Uterus (tissue), 2 donors: ENCODE results near the gene TADA1.

Experiments used
- CTCF ChIP-seq, 4 experiments: fragments of 200-600 bp in 2 of 4; fragments of 450-650 bp in 2 of 4; sonication (generic) in 2 of 4; IDR thresholded peaks; one replicate each; pipeline ENCODE4 v1.5.1; 2016 to 2019; ENCODE audit warnings: antibody characterized with exemption in 4 of 4, mild to moderate bottlenecking in 2 of 4, moderate library complexity in 1 of 4
- POLR2A ChIP-seq, 2 donors: fragments of 450-650 bp; IDR thresholded peaks; one replicate each; pipeline ENCODE4 v1.6.1; 2016; ENCODE audit warnings: antibody characterized with exemption in 2 of 2, mild to moderate bottlenecking in 1 of 2, moderate library complexity in 1 of 2

DNA sequence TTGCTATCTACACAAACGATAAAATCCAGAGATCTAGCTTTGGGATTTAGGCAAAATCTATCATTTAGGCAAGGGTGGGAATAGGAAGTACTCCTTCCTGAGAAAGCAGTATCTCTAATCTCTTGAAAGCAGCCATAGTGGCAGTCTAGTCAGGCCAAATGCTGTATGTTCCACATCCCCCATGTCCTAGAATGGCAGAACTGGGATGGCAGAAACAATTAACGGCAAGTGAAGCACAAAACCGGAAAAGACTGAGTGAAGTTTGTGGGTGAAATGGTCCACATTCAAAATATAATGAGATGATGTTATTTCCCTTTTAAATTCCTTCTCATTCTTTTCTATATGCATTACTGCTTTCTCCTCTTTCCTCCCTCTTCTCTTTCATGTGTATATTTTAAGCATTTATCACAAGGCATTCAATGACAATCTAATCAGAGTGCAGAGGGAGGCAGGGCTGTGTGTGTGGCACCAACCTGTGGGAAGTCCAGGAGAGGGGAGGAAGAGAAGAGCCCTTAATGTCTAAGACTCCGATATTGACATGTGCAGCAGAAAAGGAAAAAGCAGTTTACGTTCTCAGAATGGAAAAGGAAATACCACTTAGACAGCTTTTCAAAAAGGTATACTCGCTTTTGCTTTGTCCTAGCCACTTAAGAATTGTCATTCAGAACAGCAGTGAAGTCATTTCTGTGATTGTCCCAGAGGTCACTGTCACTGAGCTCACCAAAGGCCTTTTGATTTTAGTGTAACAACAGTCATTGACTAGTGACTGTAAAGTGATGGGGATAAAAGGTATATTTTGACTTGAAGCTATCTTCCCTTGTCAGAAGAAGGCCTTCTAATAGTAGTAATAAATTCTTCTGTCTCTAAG lies 42.3 kb upstream of the TADA1 start:
- TF ChIP-seq CTCF (IDR thresholded peaks at IDR 0.05) (no peak), POLR2A (IDR thresholded peaks at IDR 0.05) (no peak)
